Measurements from ENCODE around the gene NEK10.
A peak's percentile ranks its signal among the peaks of the same experiment; 100 is the strongest.

NEK10 gene

DNA sequence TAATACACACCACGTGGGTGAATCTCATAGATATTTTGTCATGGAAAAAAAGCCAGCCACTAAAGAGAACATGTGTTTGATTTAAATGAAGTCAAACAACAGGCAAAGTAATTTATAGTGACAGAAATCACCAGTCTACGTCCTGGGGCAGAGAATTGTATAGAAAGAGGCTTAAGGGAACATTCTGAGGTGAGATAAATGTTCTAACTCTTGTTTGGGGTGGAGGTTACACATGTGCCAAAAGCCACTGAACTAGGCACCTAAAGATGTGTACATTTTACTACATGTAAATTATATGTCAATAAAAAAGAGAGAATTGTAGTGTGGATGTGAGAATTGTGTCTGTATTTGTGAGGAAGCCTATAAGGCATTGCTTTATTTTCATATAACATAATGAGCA, 184.9 kb downstream of the NEK10 start:
- no peak for DNase-seq (ENCODE audit: low spot score)
- FAIRE-seq, result no peak

DNA sequence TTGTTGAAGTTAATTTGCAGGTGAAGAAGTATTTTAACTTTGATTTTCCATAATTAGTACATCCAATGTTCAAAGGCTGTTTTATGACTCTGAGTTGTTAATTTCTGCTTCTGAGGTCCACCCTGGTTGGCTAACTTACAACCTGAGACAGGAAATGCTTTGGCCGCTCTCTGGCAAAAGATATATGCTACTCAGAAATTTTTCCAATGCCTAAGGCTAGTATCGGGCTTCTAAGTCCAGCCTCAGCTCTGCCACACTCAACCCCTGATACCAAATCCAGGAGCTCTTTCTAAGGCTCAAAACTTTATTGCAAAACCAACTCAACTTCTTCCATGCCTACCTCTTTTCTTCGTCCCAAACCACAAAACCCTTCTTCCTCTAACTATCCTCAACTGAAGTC, 192.9 kb downstream of the NEK10 start:
- no peak for DNase-seq (ENCODE audit: low spot score)
- FAIRE-seq, result no peak

DNA sequence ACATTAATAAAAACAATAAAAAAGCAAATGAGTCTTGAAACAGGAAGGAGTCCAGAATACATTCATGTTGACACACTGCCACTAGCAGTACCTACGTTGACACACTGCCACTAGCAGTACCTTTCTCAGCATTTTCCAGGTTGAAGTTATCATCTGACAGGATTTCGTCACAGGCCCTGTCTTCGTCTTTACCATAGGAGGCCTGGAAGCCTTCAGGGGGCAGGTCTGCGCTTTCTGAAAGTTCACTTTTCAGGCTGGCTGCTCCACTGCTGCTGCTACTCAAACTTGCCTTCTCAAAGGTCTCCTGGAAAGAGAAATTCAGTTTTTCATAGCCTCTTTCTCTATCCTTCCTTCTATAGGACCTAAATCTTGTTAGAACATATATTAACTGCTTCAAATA, 194.7 kb downstream of the NEK10 start:
- DNase-seq (ENCODE audit: low spot score) (no peak), FAIRE-seq (no peak)

GRCh38 chr3:27171113-27171512, 198.1 kb downstream of the NEK10 start:
- FAIRE-seq (no peak), DNase-seq (ENCODE audit: low spot score) (no peak)

DNA sequence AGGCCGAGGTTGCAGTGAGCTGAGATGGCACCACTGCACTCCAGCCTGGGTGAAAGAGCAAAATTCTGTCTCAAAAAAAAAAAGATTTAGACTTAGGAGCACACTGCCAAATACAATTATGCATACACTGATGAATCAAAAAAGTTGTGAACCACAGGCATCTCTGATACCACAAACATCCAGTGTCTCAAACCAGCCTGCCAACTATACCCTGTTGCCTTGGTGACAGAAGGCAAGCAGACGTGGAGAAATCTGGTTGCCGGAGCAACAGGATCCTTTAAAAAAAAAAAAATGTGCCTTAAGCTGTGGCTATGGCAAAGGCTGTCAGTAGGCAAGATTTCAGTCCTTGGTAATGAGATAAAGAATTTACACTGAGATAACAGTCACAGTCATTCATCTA, 202.3 kb downstream of the NEK10 start:
- peak; percentile 86 for DNase-seq (ENCODE audit: low spot score)
- peak; percentile 35 for FAIRE-seq

- DNase-seq (ENCODE audit: low spot score), result peak; percentile 7
- no peak for FAIRE-seq
Measured at GRCh38 chr3:27165321-27165721, 203.9 kb downstream of the NEK10 start.

- FAIRE-seq (no peak), DNase-seq (ENCODE audit: low spot score) (no peak)
Measured at GRCh38 chr3:27160779-27161287, 208.3 kb downstream of the NEK10 start.

DNA sequence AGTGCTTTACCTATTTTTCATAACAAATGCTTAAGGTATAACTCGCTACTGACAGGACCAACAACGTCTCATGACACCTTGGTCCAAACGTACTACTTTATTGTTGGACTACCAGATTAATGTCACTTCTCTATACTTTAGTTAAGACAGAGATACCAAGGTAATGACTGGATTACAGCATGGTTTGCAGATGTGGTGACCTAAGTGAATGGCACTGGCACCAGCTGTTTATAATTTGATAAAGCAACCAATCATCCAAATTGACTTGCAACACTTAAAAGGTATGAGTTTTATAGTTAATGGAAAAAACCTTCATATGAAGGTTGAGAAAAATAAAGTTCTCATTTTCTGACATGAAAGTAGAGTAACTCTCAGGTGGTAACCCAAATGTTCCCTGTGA, 209.0 kb downstream of the NEK10 start:
- FAIRE-seq (no peak), DNase-seq (ENCODE audit: low spot score) (no peak)

DNA sequence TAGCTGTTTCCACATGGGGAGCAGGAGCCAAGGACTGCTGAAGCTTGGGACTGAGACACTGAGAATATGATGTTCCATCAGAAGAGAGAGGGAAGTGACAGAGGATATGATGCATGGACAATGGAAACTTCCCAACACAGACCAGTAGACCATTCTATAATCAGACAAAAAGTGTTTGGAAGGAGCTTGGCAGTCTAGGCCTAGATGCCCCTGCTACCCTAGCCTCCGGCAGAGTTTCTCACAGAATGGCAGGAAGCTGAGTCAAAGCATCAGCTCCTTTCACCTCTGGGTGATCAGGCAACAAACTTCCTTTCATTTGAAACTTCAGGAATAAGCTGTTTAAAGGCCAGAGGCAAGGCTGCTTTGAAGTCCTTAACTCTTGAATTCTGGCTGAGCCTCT, 222.0 kb downstream of the NEK10 start:
- no peak for FAIRE-seq
- no peak for DNase-seq (ENCODE audit: low spot score)

- peak; percentile 27 for FAIRE-seq
- no peak for DNase-seq (ENCODE audit: low spot score)
Measured at GRCh38 chr3:27146786-27147185, 222.4 kb downstream of the NEK10 start.

- no peak for FAIRE-seq
- no peak for DNase-seq (ENCODE audit: low spot score)
Measured at GRCh38 chr3:27145719-27146118, 223.5 kb downstream of the NEK10 start.

GRCh38 chr3:27141668-27142067, 227.5 kb downstream of the NEK10 start:
- DNase-seq (ENCODE audit: low spot score) (no peak), FAIRE-seq (no peak)

DNA sequence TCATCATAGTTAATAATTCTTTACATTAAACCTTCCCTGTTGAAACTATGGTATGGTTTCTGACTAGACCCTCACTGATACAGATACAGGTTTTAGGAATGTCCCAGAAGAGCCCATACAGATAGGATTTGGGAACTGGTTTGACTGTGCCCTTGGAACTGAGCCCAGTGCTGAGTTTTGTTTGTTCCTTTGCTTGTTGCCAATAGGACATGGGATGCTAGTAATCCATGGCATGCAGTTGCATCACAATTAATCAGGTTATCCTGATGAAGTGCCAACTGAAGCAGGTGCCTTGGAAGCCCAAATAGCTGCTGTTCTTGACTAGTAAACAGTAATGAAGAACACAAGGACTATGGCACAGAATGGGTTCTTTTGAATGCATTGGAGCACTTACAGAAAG, 230.6 kb downstream of the NEK10 start:
- FAIRE-seq, result no peak
- no peak for DNase-seq (ENCODE audit: low spot score)

DNA sequence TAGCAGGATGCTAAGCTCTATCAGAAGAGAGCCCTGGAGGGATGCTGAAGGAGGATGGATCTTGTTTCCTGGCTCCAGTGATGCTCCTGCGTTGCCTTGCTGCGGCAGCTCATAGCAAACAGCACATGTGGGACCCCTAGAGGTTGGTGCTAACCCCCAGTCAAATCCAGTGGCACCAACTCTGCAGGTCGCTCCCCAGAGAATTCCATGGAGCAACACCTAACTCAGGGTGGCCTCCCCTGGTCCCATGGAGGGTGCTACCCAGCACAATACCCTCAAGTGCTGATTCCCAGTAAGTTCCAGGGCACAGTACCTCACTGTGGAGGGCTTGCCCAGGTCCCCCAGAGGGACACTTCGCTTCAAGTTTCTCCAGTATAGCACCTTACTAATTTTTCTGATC, 231.2 kb downstream of the NEK10 start:
- FAIRE-seq (no peak), DNase-seq (ENCODE audit: low spot score) (no peak)

- FAIRE-seq (no peak), DNase-seq (ENCODE audit: low spot score) (peak; percentile 75)
Measured at GRCh38 chr3:27134171-27134796, 234.9 kb downstream of the NEK10 start.

DNA sequence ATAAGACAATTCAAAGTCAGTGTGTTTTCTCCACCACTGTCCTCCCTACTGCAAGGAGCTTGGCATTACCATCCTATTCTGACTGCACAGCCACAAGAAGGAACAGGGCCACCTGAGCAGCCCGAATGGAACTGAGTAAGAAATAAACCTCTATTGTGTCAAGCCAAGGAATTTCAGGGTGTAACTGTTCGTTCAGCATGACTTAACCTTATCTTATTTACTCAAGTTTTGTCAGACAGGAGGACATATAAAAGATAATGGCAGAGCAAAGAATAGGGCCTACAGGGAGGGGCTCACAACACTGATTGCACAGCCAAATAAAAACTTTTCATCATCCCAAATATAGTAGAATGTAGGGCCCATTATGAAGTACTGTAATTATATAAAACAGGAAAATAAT, 236.1 kb downstream of the NEK10 start:
- DNase-seq (ENCODE audit: low spot score), result no peak
- FAIRE-seq, result no peak

DNA sequence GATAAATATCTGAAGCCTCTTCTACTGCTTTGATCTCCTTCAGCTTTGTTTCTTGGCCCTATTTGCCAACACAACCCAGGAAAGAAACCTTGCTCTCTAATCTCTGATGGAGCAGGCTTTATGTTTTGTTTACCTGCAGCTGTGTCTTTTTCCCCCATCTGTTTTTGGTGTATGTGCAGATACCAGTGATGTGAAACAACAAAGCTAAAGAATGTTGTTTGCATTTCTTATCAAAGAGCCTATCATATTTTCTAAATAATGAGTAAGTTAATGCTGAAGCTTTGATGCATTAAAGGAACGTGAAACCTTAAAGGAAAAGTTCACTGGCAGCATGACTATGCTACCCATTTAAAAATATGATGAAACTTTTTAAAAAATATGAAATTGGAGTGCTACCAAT, 238.4 kb downstream of the NEK10 start:
- no peak for DNase-seq (ENCODE audit: low spot score)
- FAIRE-seq, result no peak

DNA sequence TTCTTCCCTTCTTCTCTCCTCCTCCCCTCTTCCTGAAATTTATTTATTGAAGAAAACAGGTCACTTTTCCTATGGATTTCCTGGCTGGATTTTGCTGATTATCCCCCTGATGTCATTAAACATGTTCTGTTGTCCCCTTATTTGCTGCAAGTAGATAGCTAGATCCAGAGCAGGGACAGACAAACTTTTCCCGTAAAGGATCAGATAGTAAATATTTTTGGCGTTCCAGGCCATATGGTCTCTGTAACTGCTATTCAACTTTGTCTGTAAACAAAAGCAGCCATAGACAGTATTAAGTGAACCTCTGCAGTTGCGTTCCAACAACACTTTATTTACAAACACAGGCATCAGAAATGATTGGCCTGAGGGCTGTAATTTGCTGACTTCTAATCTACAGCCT, 241.3 kb downstream of the NEK10 start:
- no peak for DNase-seq (ENCODE audit: low spot score)

GRCh38 chr3:27127195-27127594, 242.0 kb downstream of the NEK10 start:
- FAIRE-seq (no peak), DNase-seq (ENCODE audit: low spot score) (no peak)

More for the DNA sequence above, 241.3 kb downstream of the NEK10 start:
- no peak for FAIRE-seq

DNA sequence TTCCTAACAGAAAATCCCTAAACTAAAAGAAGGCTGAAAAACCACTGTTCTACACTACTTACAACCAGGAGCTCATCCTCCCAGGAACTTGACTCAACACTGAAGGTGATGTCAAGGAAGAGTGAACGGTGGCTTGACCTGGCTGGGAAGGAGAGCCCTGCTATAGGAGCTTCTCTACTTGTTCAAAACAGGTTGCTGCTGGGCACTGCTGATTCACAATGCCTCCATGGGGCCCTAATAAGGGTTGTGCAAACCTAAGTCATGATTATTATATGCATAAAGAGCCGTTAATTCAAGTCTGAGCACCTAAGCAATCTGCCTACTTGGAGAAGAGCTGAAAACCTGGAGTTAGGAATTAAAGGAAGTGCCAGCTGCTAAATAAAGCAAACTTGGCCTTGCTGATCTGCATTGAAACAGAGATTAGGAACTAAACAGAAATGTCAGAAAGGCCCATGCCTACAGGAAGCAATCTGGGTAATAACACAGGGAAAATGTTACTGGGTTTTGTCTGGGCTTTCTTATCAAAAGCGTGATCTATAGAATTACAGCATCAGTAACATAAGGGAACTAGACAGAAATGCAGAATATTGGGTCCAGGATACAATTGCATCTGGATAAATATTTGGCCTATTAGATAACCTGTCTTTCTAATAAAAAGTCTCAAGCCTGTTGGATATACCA, 243.2 kb downstream of the NEK10 start:
- FAIRE-seq (no peak), DNase-seq (ENCODE audit: low spot score) (no peak)

DNA sequence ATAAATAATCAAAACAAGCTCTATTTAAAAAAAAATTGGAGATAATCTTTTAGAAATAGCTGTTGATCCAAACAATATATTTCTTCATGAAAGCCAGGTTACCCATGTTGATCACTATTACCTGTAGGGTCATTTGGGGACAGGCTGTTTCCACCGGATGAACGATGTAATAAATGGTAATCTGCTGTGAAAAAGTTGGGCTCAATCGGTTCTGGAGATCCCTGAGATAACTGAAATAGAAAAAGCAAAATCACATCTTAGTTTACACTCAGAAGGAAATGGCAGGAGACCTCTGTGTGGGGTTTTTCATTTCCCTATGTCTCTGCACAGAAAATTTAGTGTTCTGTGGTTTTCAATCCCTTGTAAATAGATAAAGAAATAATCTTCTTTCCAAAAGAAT, 249.5 kb downstream of the NEK10 start:
- FAIRE-seq, result no peak

DNA sequence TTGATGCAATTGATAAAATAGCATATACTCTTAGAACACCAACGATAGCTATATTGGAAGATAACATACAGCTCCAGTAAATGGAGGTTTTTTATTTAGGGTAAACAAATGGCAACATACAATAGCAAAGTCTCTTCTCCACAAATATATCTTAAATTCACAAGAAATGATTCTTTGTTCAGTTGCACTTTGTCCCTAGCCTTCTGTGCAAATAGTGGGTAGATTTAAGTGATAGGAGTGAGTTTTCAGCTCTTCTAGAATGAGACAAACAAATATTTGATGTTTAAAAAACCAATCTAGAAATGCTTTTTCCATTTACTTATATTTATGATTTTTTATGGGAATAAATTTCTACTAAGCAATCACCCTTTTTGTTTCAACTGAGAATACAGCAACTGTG, 253.8 kb downstream of the NEK10 start:
- FAIRE-seq (no peak), DNase-seq (ENCODE audit: low spot score) (no peak)

More for the DNA sequence above, 249.5 kb downstream of the NEK10 start:
- DNase-seq (ENCODE audit: low spot score), result no peak

GRCh38 chr3:27114684-27115083, 254.5 kb downstream of the NEK10 start:
- no peak for FAIRE-seq
- no peak for DNase-seq (ENCODE audit: low spot score)
